Kidney (tissue), 14 donors: ENCODE results near the gene THOC6. TPM values are rescaled to one million over a fixed set of nuclear protein-coding genes. Genes with fewer than 3 reads are reported as not detected.

Source experiments
- DNase-seq, 5 donors: peaks; one replicate each; pipeline ENCODE4 v3.0.0-alpha.2; 2013 to 2020
- FAIRE-seq: peaks from 2 replicates; lab custom pipeline; 2012; peaks lifted over from hg19 to GRCh38; lab: Jason Lieb, UNC
- H3K27ac ChIP-seq, 2 donors: one replicate each; pipeline ENCODE4 v1.7.0; 2013; ENCODE audit warnings: low read depth in 2 of 2, low read length in 2 of 2, inconsistent platforms in 1 of 2
- H3K27me3 ChIP-seq: one replicate; pipeline ENCODE4 v1.7.1; 2013; ENCODE audit warnings: low read length, inconsistent platforms; ENCODE audit not compliant: control insufficient read depth, insufficient read depth
- H3K36me3 ChIP-seq, 3 donors: one replicate each; pipeline versions ENCODE4 v1.7.0 to v1.7.1; 2013; ENCODE audit warnings: low read length in 3 of 3, control low read depth in 1 of 3, inconsistent platforms in 1 of 3; ENCODE audit not compliant: insufficient read depth in 3 of 3, control insufficient read depth in 2 of 3
- H3K4me1 ChIP-seq, 3 donors: one replicate each; pipeline versions ENCODE4 v1.7.0 to v1.7.1; 2013; ENCODE audit warnings: low read length in 3 of 3, inconsistent platforms in 1 of 3, low read depth in 1 of 3; ENCODE audit not compliant: control insufficient read depth in 2 of 3, insufficient read depth in 2 of 3
- H3K4me3 ChIP-seq, 3 donors: one replicate each; pipeline versions ENCODE4 v1.7.0 to v1.8.1; 2013; ENCODE audit warnings: low read length in 3 of 3, control low read depth in 1 of 3, inconsistent platforms in 1 of 3
- H3K9ac ChIP-seq, 3 donors: one replicate each; pipeline versions ENCODE4 v1.7.0 to v1.7.1; 2013; ENCODE audit warnings: low read length in 3 of 3, control low read depth in 1 of 3, inconsistent platforms in 1 of 3
- H3K9me3 ChIP-seq, 3 donors: one replicate each; pipeline versions ENCODE4 v1.7.0 to v1.7.1; 2013; ENCODE audit warnings: low read length in 3 of 3, control low read depth in 1 of 3, inconsistent platforms in 1 of 3; ENCODE audit not compliant: control insufficient read depth in 2 of 3, insufficient read depth in 1 of 3
- CTCF ChIP-seq: IDR thresholded peaks from 3 replicates; pipeline ENCODE4 v1.5.1; 2012; ENCODE audit warnings: mild to moderate bottlenecking, moderate library complexity, borderline replicate concordance; ENCODE audit not compliant: insufficient read depth; ENCODE audit errors: extremely low read depth
- intact Hi-C: fragments of 100-400 bp; cut with DNase I; formaldehyde crosslinking; loops from one replicate; pipeline ENCODE4 v1.11.1; 2022
- polyA plus RNA-seq: library from polyadenylated mRNA; stranded (reverse); fragments of 350-450 nt; fragmentation: Illumina TruSeq; extraction: RNeasy Lipid Tissue Mini Kit (QIAGEN cat#74804); gene quantifications from one replicate; pipeline ENCODE4 v1.2.3, GENCODE V29; 2014; ENCODE audit warnings: low read depth, low replicate concordance; ENCODE audit not compliant: insufficient read depth
- total RNA-seq: library from RNA; stranded (reverse); fragmentation: NEBNext Ultra II Directional; extraction: Animal tissue kit (Norgen Biotek cat#: 25700); gene quantifications from one replicate; pipeline ENCODE4 v1.2.1, GENCODE V29; 2021
- donor health status: control.
- donor health status: control.
- donor health status: control.
- donor health status: control.
- donor health status: control.
- donor health status: DM: yes; HTN: yes; CAD: no.
- donor health status: Normal renal cell carcinoma (clear cell type).

The THOC6 gene
- total and polyA plus RNA-seq, 2 donors from 2014 or later = 21.2 to 26.1 TPM

GRCh38 chr16:3063625-3064386 lies 40.0 kb downstream of the THOC6 start:
- no peak overlapping the region for H3K4me3 ChIP-seq
- intact Hi-C loops = loop anchor here (10.0 kb wide), 1 partner anchor 51 kb away; the partner anchor contains the start of gene ZNF205
- no peak overlapping the region for H3K27ac ChIP-seq
- no peak overlapping the region for H3K9ac ChIP-seq
- H3K9me3 ChIP-seq = no peaks in the 10 kb centered on the region
- H3K4me1 ChIP-seq = peaks cover 0 to 24% (median 12%) of the 10 kb centered on the region in 3 donors
- no peaks in the 10 kb centered on the region for H3K36me3 ChIP-seq
- H3K27me3 ChIP-seq = no peaks in the 10 kb centered on the region
- TF ChIP-seq CTCF = no peak
- peak in 1 of 5 donors; percentile 15 for DNase-seq
- FAIRE-seq = no peak

- Histone ChIP-seq H3K27me3 (no peaks in the 10 kb centered on the region), H3K36me3 (no peaks in the 10 kb centered on the region), H3K9ac (peak within 1 kb of the TSS in 2 of 3 donors; percentile 80 to 91), H3K27ac (peak within 1 kb of the TSS; percentile 81), H3K4me3 (peak within 1 kb of the TSS in 2 of 3 donors; percentile 52 to 64), H3K4me1 (peaks cover 0 to 18% (median 10%) of the 10 kb centered on the region in 3 donors), H3K9me3 (no peaks in the 10 kb centered on the region)
- no peak for FAIRE-seq
- DNase-seq = peak; percentile 37 to 89 (median 65)
- intact Hi-C loops = loop anchor here (10.0 kb wide), 1 partner anchor 50 kb away; the partner anchor contains the start of gene ZNF205
- TF ChIP-seq CTCF = no peak
Observed at GRCh38 chr16:3065069-3065741, 41.4 kb downstream of the THOC6 start, which contains the start of gene IL32. TSS of gene IL32 (plus strand) at chr16:3065640. CDS start at chr16:3065812, 172 bp downstream.

DNA sequence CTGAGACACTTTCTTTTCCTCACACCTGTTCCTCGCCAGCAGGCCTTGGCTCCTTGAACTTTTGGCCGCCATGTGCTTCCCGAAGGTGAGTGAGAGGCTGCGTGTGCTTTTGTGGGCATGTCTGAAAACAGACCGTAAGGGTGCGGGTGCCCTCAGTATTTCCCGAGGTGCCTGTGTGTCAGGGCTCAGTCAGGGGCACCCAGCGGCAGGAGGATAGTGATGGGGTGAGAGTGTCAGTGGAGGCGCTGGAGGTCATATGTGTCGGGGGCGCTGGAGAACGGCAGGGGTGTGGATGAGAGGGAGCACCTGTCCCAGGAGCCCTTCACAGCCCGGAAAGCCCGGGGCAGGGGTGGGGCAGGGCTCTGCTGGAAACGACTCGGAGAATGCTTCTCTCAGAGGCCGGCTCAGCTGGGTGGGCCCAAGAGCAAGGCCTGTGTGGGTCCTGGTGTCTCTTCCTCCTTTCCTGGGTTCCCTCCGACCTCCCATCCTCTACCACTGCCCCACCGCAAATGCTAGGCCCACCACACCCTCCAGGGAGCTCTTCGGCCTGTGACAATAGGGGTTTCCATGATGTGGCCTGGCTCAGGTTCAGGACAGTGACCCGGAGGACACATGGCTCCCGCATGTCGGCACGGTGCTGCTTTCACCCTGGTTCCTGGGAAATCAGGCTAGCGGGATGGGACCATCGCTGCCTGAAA lies 42.1 kb downstream of the THOC6 start:
- Histone ChIP-seq H3K4me1 (peaks cover 0 to 18% (median 9%) of the 10 kb centered on the region in 3 donors), H3K27me3 (no peaks in the 10 kb centered on the region), H3K9ac (peak overlapping the region in 2 of 3 donors; percentile 80 to 91), H3K27ac (peak overlapping the region; percentile 81), H3K9me3 (no peaks in the 10 kb centered on the region), H3K36me3 (no peaks in the 10 kb centered on the region), H3K4me3 (peak overlapping the region in 2 of 3 donors; percentile 52 to 64)
- FAIRE-seq = no peak
- intact Hi-C loops = loop anchor here (10.0 kb wide), 1 partner anchor 49 kb away; the partner anchor contains the start of gene ZNF205
- DNase-seq = peak in 1 of 5 donors; percentile 72
- TF ChIP-seq CTCF = no peak
